GM18505 (cell line): ENCODE measurements around the gene MED31.
"Not testable (repeated sequence)": the region's sequence is repeated elsewhere in the genome, so short reads cannot be mapped to it uniquely, and the experiment has no call there.

Source experiments
- ATAC-seq: cut with Tn5 transposase; IDR thresholded peaks from one replicate; pipeline ENCODE4 v1.9.1; 2021; ENCODE audit not compliant: unreplicated experiment
- POLR2A ChIP-seq: IDR thresholded peaks from 4 replicates; pipeline ENCODE4 v1.6.1; 2011; ENCODE audit warnings: borderline replicate concordance; ENCODE audit not compliant: insufficient read depth, insufficient read length; ENCODE audit errors: extremely low read depth

The MED31 gene

DNA sequence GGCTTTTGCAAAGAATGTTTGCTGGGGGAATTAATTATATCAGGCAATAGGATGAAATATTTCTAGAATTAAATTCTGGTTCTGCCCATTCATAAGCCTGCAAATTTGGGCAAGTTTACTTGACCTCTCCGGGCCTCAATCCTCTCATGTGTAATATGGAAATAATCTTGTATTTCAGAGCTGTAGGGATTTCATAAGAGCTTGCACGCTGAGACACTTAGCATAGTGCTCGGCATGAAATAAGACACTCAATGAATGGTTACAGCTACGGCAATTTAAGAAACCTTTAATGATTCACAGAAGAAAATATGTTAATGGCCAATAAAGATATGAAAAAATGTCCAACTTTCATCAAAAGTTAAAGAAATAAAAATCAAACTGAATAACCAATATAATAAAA is 54.5 kb downstream of the MED31 start:
- no peak for TF ChIP-seq POLR2A
- no peak for ATAC-seq

DNA sequence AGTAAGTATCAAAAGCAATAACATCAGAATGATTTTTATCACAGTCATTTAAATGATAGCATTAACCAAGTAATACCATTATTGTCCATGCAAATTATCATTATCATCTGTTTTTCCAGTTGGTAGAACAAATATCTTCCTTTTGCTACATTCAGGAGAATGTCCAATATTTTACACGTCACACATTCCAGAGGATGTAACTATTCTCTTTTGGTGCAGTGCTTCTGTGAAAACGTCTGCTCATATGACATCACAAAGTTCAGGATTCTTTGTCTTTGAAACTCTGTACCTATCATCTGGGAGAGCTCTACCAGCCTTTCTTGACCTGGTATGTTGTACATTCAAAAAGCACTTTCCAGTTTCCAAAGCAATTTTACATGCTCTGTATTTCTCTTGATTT is 54.9 kb downstream of the MED31 start:
- TF ChIP-seq POLR2A, result no peak
- no peak for ATAC-seq

DNA sequence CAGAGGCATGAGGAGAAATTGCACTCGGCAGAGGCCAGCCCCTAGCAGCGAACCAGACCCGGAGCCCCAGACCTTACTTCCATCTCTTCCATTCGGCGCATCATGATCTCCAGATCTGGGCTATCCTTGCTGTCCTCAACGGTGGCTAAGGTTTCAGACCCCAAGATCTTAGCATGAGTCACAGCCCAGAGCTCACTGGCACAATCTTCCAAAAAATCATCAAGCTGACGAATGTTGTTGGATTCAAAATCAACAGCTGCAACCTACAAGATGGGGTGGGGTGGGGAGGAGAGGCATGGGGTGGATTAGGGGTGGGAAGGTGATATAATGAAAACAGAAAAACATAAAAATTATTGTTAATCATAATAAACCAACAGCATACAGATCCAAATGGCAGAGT is 55.3 kb downstream of the MED31 start:
- no peak for TF ChIP-seq POLR2A

DNA sequence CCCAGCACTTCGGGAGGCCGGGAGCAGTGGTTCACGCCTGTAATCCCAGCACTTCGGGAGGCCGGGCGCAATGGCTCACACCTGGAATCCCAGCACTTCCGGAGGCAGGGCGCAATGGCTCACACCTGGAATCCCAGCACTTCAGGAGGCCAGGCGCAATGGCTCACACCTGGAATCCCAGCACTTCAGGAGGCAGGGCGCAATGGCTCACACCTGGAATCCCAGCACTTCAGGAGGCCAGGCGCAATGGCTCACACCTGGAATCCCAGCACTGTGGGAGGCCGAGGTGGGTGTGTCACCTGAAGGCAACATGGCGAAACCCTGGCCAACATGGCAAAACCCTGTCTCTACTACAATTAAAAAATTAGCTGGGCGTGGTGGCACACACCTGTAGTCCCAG is 58.0 kb downstream of the MED31 start:
- not testable (repeated sequence) for ATAC-seq

More for the DNA sequence above, 55.3 kb downstream of the MED31 start:
- ATAC-seq, result no peak
